HG03097 (cell line): Measurements from ENCODE around the gene BTBD18.
"Not testable (repeated sequence)": the region's sequence is repeated elsewhere in the genome, so short reads cannot be mapped to it uniquely, and the experiment has no call there.

ENCODE experiments used
- ATAC-seq: cut with Tn5 transposase; IDR thresholded peaks from one replicate; pipeline ENCODE4 v1.9.1; 2021; ENCODE audit not compliant: unreplicated experiment, low FRiP score

The BTBD18 gene

DNA sequence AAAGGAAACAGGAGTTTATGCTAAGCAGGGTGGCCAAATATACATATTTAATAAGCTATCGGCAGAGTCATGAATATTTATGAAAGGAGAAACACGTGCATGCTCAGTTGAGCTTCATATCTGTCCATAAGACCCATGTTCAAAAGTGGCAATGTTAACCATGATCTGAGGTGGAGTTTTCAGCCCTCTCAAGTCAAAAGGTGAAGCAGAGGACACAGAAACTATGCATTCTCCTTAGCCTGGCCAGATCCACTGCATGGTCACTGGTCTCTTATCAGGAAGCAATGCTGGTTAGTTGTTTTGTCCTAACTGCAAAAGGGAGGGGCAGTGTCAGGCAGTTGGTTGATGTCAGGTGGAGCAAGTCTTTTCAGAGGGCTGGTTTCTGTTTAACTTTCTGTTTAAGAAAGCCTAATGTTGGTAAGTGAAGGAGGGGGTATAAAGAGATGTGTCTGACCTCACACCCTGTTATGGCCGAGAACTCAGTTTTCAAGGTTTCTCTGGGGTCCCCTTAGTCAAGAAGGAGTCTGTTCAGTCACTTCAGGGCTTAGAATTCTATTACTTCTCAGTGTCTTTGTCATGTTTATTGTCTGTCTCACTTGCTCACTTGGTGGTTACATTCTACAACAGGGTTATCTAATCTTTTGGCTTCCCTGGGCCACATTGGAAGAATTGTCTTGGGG, 15.9 kb downstream of the BTBD18 start:
- ATAC-seq = no peak

DNA sequence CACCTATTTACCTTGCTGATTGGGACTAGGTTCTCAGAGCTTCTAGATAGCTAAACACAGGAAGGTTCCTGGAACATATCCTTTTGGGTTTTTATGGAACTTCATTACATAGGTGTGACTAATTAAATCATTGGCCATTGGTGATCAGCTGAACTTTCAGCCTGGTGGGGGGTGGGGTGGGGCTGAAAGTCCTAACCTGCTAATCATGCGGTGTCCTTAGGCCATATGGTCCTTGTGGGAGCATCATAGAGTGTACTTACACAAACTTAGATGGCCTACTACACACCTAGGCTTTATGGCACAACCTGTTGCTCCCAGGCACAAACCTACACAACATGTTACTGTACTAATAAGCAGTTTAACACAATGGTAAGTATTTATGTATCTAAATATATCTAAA, 19.0 kb downstream of the BTBD18 start:
- no peak for ATAC-seq

GRCh38 chr11:57729479-57729878, 22.1 kb downstream of the BTBD18 start:
- ATAC-seq = no peak

GRCh38 chr11:57728829-57729228, 22.8 kb downstream of the BTBD18 start:
- no peak for ATAC-seq

- ATAC-seq = no peak
These were observed 24.4 kb downstream of the BTBD18 start for GRCh38 chr11:57727185-57727584.

- not testable (repeated sequence) for ATAC-seq
These were observed 34.9 kb downstream of the BTBD18 start for GRCh38 chr11:57716726-57717125.

DNA sequence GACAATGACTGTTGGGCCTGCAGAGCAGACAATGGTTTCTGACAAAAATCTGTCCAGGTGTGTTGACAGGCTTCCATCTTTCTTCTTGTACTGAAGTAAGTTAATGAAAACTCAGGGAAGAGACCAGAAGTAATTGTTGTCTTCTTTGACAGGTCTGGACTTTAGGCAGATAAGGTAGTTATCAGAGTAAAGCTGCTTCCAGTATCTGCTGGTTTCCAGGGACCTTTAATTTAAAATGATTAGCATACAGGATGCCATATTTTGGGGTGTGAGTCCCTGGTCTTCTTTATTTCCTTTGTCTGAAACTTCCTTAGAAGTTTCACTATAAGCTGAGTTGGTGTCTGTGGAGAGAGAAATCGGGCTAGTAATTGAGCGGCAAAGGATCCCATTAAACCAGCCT, 37.8 kb downstream of the BTBD18 start:
- no peak for ATAC-seq

DNA sequence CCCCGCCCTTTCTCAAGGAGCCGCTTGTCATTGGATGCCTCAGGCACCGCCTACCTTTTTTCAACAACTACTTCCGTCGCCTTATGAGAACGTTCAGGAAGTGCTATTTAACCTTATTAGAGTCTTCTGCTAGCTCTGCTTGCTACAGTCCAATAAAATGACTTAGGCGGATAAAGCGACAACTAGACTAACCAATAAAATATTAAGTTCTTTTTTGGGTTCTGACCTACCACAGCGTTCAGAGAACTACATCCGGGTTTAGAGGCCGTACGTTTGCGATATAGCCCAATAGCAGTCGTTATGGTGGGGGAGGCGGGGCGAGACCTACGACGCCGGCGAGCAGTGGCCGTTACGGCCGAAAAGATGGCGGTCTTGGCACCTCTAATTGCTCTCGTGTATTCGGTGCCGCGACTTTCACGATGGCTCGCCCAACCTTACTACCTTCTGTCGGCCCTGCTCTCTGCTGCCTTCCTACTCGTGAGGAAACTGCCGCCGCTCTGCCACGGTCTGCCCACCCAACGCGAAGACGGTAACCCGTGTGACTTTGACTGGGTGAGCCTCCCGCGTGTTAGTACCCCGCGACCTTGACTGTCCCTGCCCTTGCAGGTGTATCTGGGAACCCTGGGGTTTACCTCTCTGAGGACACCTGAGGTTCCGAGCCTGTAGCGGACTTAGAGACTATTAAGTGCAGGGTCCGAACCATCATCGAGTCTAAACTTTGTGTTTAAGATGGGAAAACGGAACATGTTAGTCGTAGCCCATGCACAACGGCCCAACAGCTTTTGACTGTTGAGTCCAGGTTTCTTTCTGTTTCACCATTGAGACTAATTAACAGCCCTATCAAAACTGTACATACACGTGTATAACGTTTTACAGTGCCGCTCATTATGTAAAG, 39.1 kb downstream of the BTBD18 start, which contains the start of gene TMX2:
TMX2 (plus strand) TSS at position 338 of the 895 bp plus-strand sequence; CDS start at position 364, 26 bp downstream.
- peak; percentile 94 for ATAC-seq

- ATAC-seq = peak; percentile 36
These were observed 40.0 kb downstream of the BTBD18 start, which contains the start of gene MED19 for GRCh38 chr11:57711414-57712255. Gene MED19, minus strand, starts transcription at chr11:57712215. Its CDS starts 36 bp downstream, at chr11:57712179.

DNA sequence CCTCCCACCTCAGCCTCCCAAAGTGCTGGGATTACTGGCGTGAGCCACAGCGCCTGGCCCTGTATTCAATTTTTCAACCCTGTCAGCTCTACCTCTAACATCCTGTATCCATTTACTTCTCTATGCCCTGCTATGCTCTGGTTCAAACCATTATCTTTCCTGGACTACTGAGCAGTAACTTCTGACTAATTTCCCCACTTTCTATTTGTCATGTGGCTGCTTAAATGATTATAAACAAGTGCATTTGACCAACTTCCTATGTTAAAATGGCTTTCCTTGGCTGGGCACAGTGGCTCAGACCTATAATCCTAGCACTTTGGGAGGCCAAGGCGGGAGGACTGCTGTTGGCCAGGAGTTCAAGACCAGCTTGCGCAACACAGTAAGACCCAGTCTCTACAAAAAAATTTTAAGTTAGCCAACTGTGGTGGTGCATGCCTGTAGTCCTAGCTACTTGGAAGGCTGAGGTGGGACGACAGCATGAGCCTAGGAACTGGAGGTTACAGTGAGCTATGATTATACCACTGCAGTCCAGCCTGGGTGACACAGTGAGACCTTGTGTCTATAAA, 41.7 kb downstream of the BTBD18 start:
- no peak for ATAC-seq

DNA sequence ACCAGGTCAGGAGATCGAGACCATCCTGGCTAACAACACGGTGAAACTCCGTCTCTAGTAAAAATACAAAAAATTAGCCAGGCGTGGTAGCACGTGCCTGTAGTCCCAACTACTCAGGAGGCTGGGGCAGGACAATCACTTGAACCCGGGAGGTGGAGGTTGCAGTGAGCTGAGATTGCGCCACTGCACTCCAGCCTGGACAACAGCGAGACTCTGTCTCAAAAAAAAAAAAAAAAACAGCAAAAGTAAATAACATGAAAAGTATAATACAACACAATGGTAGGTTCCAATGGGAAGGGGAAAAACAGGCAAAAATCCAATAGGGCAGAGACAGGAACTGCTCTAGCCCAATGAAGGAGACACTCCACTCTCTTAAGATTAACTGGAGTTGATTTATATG, 46.2 kb downstream of the BTBD18 start:
- not testable (repeated sequence) for ATAC-seq

- ATAC-seq = no peak
These were observed 46.7 kb downstream of the BTBD18 start for GRCh38 chr11:57704932-57705331.

DNA sequence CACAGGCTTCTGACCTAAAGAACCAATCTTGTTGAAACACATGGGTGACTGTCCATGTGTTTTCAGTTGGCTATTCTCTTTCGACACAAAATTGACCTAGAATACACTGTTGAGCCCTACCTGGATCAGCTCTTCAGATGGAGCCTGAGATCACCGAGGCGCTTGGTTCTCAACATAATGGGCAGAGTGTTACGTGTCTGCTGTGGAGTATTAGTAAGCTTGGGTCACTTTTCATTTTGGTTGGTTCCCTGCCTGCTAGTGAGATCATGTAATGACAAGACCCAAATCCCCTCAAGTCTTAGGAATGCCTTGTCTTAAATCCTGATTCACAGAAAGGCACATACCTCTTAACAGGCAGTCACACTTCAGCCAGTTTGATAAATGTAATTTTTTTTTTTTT, 48.3 kb downstream of the BTBD18 start:
- ATAC-seq = no peak

GRCh38 chr11:57700425-57700824, 51.2 kb downstream of the BTBD18 start:
- no peak for ATAC-seq

- ATAC-seq = no peak
These were observed 51.8 kb downstream of the BTBD18 start for GRCh38 chr11:57699813-57700212.

DNA sequence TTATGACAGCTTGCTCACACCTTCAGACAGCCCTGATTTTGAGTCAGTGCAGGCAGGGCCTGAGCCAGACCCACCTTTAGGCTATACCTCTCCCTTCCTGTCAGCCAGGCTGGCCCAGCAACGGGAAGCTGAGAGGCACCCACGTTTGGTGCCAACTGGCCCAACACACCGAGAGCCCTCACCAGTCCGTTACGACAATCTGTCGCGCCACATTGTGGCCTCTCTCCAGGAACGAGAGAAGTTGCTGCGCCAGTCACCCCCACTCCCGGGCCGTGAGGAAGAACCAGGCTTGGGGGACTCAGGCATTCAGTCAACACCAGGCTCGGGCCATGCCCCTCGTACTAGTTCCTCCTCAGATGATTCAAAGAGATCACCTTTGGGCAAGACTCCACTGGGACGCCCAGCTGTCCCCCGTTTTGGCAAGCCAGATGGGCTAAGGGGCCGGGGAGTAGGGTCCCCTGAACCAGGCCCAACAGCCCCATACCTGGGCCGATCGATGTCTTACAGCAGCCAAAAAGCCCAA, 52.7 kb downstream of the BTBD18 start:
- no peak for ATAC-seq
